Right kidney (tissue), 9 donors: ENCODE results near the gene MMAB.

ENCODE experiments used
- DNase-seq: peaks from one replicate; pipeline ENCODE4 v3.0.0-alpha.2; 2016
- long read RNA-seq, 8 donors: transcript quantifications; one replicate each; lab custom pipeline, GENCODE V29; 2026

The MMAB gene
- long read RNA-seq, donor 1, full-length matches to known transcripts, result 19 of 40 reads
- long read RNA-seq, donor 1, partial matches to known transcripts, result 11 of 40 reads
- long read RNA-seq, donor 1, other reads (novel, unspliced or antisense), result 10 of 40 reads
- long read RNA-seq, donor 2, full-length matches to known transcripts, result 10 of 20 reads
- long read RNA-seq, donor 2, partial matches to known transcripts, result 10 of 20 reads
- long read RNA-seq, donor 2, other reads (novel, unspliced or antisense), result 0 of 20 reads
- long read RNA-seq, donor 3, full-length matches to known transcripts, result 8 of 13 reads
- long read RNA-seq, donor 3, partial matches to known transcripts, result 5 of 13 reads
- long read RNA-seq, donor 3, other reads (novel, unspliced or antisense), result 0 of 13 reads
- long read RNA-seq, donor 4, full-length matches to known transcripts, result 8 of 8 reads
- long read RNA-seq, donor 4, partial matches to known transcripts, result 0 of 8 reads
- long read RNA-seq, donor 4, other reads (novel, unspliced or antisense), result 0 of 8 reads
- long read RNA-seq, donor 5, full-length matches to known transcripts, result 14 of 35 reads
- long read RNA-seq, donor 5, partial matches to known transcripts, result 21 of 35 reads
- long read RNA-seq, donor 5, other reads (novel, unspliced or antisense), result 0 of 35 reads
- long read RNA-seq, donor 6, full-length matches to known transcripts, result 11 of 28 reads
- long read RNA-seq, donor 6, partial matches to known transcripts, result 17 of 28 reads
- long read RNA-seq, donor 6, other reads (novel, unspliced or antisense), result 0 of 28 reads
- long read RNA-seq, donor 7, full-length matches to known transcripts, result 16 of 16 reads
- long read RNA-seq, donor 7, partial matches to known transcripts, result 0 of 16 reads
- long read RNA-seq, donor 7, other reads (novel, unspliced or antisense), result 0 of 16 reads
- long read RNA-seq, donor 8, full-length matches to known transcripts, result 20 of 29 reads
- long read RNA-seq, donor 8, partial matches to known transcripts, result 0 of 29 reads
- long read RNA-seq, donor 8, other reads (novel, unspliced or antisense), result 9 of 29 reads

DNA sequence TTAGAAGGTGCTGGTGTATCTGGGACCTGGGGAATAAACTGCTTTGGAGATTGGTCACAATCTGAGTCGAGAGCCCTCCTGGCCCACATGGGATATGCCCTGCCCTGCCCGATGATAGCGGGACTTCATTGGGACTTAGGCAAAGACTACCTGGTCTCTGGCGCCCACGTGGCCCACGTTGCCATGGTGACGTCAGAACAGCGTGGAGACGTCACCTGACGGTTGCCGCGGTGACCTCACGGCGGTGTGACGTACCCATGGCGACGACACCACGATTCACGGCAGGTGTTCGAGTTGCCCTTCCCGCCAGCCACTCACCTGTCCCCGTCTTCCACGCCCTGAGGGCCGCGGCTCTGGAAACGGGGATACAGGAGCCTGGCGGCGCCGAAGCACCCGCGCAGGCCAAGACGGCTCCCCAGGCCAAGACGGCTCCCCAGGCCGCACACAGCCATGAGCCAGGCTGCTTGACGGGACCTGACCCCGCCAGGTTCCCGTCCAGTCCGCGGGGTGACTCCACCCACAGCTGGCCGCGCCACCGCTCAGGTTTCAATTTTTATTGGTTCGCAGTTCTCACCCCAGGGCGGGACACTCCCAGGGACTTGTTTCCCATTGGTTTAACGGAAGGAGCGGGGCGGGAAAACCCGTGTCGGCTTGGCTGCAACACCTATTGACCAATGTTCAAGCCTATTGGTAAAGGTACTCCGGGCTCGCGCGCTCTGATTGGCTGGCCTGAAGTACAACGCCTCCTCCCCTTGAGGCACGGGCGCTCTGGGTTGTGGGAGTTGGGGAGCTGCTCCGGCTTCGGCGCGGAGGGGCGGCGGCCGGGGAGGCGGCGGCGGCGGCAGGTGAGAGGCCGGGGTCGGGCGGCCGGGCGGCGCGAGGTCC is at the start of gene MMAB, which contains the start of gene MVK:
TSS of gene MMAB (minus strand) at position 476 of the 885 bp plus-strand sequence. CDS start at position 452, 24 bp downstream.
TSS of gene MVK (plus strand) at position 766 of the 885 bp plus-strand sequence. CDS start 1,029 bp downstream, outside the sequence.
- peak; percentile 94 for DNase-seq

DNA sequence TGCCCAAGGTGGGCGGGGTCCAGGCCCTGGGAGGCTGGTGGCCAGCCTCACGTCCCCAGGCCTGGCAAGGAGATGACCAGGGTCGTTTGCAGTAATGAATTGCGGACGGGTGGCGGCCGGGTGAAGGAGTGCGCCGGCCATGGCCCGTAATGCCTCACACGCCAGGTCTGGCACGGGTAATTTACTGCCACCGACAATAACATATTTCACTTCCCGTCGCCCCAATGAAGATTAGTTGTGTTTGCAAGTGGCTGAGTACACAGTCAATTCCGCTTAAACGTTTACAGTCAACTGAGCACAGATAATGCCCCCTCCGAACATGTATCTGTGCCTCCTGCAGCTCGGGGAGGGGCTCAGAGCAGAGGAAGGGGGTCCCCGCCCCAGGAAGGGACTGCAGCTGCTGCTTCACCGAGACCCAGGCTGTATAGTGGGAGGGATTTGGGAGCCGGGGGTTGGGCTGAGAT is 48.6 kb upstream of the MMAB start:
- DNase-seq, result no peak

DNA sequence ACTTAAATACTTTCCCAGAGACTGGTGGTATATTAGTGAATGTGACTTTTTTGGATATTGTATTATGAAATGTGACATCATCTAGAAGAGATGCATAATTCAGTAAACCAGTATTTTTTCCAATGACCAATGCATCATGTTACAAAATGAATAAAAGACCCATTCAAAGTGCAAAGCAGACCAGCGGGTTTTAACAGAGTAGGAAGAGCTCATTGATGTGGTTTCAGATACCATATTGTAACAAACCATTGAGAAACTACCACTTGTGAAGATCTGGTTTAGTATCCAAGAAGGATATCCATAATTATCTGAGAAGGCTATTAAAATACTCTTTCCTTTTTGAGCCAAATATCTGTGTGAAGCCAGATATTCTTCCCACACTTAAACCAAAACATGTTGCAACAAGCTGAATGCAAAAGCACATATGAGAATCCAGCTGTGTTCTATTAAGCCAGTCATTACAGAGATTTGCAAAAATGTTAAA is 47.9 kb upstream of the MMAB start:
- DNase-seq, result no peak

DNA sequence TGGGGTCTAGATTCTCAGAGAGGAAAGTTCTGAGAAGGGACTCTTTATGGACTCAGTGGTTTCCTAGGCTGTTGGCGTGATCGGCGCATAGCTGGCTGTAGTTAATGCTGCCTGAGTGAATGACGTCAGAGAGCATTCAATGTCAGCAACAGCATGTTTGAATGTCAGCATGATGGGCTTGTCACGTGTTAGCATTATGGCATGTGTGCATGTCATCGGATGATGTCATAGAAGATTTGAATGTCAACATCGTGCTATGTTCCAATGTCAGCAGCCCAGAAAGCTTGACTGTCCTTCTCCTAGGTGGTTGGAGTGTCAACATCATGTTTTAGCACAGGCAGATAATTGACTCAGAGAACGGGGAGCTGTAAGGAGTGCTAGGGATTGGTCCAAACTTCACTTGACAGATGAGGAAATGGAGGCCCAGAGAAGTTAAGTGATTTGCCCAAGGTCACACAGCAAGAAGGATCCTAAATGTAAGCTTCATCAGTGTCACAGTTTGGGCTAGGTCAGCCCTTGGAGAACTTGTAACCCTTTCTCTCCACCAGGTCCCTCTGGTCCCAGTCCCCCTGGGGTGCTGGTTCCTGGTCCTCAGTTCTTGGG is 45.8 kb upstream of the MMAB start:
- no peak for DNase-seq

DNA sequence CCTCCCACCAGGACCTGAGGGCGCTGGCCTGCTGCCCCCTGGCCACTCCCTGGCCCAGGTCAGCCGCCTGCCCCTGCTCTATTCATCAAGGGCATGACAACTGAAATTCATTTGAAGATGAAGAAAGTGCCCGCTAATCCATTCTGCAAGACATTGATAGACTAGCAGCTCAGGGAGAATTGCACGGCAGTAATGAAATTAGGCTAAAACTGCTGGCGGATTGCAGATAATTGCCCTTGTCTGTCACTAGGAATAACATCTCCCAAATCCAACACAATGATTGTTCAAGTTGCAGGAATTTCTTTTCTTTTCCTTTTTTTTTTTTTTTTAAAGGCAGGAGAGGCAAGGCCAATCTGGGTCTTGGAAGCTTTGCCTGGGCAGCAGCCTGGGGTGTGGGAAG is 44.8 kb upstream of the MMAB start:
- DNase-seq, result no peak

DNA sequence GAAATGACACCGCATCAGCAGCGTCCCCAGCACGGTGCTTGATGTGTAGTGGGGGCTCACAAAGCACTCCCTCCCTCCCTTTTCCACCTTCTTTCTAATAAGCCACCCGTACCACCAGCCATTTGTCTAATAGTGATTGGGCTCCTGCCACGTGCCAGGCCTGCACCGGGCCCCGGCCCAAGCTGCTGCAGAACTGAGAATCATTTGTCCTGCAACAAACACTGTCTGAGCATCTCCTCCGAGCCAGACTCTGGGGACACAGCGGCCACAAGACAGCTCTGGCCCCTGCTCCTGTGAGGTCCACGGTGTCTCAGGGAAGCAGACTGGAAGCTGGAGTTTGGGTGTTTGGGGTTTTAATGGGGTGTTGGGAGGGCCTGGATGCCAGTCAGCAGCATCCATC is 44.2 kb upstream of the MMAB start:
- no peak for DNase-seq

DNA sequence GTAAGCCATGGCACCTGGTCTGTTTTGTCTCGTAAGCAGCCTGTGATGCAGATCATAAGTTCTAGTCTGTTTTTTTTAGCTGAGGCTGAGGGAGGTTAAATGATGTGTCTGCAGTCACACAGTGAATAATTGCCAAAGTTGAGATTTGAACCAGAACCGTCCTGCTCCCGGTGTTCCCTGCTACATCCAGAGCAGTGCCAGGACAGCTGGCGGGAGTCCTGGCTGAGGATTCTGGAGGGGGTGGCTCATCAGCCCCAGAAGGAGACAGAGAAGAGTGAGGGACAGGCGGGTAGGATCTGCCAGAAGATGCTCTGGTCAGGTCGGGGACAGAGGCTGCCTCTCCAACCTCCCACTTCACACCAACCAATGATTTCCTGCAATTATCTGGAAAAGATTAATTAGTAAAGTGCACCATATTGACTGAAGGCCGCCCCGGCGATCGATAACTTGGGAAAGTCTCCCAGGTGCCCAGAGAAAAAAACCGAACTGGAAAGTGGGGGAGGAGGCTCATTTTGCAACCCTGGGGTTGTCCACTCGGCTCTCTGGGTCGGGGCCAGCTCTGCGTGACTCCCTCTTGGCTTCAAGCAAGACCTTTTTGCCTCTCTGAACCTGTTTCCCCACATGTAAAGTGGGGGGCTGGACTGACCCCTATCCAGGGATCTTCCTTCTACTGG is 42.4 kb upstream of the MMAB start:
- no peak for DNase-seq

DNA sequence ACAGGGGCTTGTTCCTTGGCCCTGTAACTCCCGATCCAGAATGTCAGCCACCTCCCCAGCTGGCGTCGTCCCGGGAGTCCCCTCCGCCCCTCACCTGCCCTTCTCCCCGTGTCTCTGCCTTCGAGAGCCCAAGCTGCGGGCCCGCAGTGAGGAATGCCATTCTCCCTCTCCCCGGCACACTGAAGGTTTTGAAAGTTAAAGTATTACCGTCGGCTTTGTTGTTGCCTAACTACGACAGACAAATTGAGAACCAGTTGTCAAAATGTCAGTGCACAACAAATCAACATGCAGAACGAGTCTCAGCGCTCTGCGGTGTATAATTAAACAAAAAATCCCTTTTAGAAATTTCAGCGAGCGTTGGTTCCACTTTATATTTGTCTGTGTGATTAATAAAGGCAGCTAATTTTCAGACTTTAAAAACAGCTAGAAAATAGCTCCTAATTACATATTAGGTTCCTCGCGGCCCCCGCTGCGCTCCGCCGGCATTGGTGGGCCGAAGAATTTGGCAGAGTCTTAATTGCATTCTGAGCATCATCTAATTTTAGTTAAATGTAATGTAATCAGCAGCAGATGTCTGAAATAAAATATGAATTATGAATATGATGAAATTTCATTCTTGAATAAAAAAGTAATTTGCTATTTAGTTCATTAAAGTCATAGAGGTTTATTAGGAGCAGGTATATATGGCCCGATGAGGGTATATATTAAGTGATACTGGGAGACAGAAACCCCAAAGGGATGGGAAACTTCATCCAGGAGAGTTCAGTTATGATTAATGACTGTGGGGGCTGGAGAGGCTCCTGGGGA is 40.5 kb upstream of the MMAB start:
- DNase-seq, result no peak

DNA sequence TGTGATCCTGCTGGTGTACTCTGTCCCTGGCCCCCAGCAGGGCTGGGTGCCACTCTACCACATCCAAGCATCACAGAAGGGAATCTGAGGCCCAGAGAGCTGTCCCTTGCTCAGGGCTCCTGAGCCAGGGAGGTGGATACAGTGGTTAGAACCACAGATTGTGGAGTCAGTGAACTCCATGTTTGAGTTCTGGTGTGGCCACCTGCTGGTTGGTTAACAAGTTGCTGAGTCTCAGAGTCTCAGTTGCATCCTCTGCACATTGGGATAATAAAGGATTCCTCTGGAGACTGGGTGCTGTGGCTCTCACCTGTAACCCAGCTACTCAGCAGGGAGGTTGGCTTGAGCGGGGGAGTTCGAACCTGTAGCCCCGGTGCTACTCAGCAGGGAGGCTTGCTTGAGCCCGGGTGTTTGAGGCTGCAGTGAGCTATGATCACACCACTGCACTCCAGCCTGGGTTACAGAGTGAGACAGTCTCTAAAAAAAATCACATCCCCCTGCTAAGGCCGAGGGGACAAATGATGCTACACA is 39.7 kb upstream of the MMAB start:
- DNase-seq, result no peak

DNA sequence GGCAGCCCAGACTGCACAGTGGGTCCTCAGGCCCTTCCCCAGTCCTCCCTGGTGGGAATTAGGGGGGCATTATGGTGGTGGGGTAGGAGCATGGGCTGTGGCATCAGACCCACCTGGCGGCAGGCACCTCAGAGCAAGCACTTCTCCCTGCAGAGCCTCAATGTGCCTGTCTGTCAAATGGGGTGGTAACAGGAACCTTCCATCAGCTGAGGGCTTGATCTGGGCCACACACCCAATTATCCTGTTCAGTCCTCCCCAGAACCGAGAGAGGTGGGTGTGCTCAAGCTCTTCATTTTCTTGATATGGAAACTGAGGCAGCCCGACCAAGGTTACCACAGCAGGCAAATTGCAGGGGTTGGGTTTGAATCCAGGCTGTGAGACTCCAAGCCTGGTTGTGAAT is 38.7 kb upstream of the MMAB start:
- DNase-seq, result no peak

DNA sequence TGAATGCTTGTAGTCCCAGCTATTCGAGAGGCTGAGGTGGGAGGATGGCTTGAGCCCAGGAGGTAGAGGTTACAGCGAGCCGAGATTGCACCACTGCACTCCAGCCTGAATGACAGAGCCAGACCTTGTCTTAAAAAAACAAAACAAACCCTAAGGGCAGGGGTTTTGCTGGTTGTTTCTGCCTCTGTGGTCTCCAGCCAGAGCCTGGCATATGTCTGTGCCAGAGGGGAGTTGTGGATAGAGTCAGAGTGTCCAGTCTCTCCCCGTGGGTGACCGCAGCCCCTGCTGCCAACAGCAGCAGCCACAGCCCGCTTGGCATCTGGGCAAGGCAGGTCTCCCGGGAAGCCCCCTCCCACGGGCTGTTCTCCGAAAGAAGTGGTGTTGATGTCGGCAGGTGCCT is 37.9 kb upstream of the MMAB start:
- no peak for DNase-seq

DNA sequence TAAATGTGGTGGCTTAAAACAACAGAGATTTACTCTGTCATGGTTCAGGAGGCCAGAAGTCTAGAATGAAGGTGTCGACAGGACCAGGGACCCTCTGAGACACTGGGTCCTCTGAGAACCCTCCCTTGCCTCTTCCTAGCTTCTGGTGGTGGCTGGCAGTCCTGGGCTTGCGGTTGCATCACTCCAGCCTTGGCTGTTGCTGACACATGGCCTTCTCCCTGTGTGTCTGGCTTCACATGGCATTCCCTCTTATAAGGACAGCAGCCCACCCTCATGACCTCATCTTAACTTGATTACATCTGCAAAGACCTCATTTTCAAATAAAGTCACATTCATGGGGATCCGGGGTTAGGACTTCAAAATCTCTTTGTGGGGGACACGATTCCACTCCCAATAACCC is 37.2 kb upstream of the MMAB start:
- DNase-seq, result no peak

DNA sequence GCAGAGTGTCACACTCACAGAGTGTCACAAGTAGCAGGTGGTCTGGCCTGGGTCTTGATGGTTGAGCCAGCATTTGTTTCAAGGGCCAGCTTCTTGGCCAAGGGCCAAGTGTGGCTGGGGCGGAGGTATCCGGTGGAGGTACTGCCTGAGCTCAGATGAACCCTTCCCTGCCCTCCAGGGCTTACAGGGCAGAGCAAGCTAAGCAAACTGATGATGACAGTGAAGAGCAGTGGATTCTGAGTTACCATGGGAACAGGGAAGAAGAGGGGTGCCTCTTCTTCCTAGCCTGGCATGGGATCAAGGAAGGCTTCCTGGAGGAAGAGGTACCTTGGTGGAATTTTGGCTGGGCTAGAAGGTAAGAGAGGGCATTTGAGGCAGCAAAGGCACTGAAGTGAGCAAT is 36.0 kb upstream of the MMAB start:
- DNase-seq, result no peak

DNA sequence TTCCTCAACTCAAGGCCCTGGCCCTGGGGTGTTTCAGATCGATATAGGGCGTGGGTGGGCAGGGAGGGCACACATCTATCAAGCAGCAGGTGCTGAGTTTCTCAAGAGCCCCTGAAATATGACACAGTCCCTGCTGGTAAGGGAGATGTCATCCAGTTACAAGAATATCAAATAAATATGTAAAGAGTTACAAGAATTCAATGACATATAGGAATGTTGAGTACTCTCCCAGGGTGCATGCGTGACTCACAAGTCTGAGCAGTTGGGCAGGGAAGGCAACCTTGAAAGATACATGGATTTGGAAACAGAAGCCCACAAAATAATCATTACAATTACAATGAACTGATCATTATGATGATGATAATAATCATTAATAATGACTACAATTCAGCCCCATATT is 35.5 kb upstream of the MMAB start:
- no peak for DNase-seq

DNA sequence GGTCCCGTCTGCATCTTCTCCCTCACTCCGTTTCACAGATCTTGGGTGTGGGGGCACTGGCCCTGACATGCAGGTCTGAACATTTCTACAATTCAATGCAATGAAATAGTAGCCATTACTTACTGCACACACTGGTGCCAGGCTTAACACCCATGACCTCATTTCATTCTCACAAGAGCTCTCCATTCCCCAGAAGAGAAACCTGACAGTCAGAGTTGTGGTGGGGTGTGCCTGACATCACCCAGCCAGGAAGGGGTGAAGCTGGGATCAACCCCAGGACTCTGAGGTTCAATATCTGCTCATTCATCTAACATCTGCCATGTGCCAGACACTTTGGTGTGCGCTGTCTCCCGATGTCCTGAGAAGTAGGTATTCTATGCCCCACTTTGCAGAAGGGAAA is 35.0 kb upstream of the MMAB start:
- no peak for DNase-seq

DNA sequence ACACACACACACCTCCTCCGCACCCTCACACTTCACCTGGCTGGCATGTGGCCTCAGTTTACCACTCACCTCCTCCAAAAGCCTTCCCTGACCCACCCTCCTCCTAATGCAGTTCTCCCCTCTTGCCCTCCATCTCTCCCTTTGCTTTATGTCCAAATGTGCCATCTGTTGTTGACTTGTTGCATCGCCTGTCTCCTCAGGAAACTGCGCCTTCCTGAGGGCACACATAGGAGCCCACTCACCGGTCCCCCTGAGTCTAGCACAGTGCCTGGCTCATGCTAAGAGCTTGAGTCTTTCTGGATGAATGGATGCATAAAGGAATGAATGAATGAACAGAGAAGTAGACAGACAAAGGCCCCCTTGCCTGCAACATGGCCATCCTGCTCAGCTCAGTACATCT is 34.3 kb upstream of the MMAB start:
- DNase-seq, result no peak

DNA sequence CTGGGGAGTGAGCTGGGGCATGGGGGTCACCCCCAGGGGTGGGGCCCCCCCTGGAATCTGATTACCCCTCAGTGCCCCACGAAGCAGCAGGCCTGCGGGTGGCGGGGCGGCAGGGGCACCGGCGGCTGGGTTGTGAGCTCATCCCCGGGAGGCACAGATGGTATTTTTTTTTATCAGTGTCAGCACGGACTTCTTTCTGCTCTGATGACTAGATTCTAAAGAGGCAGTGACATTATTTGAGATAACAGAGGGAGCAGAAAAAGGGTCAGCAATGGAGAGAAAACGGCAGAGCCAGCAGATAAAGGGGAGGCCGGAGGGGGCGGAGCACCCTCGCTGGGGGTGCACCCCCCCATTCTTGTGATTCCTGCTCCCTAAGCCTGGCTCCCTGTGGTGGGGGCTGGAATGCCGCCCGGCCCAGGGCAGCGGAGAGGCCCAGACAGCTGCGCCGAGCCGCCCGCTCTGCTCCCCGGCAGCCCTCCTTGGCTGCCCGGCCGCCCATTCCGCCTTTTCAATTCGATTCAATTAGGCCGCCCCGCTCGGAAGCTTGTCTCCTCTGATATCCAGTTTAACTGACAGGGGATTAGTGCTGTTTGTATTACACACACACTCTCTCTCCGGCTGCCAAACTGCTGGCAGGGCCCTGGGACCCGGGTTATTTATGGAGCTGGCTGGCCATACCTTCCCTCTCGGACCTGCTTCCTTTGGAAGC is 33.2 kb upstream of the MMAB start:
- peak; percentile 49 for DNase-seq

DNA sequence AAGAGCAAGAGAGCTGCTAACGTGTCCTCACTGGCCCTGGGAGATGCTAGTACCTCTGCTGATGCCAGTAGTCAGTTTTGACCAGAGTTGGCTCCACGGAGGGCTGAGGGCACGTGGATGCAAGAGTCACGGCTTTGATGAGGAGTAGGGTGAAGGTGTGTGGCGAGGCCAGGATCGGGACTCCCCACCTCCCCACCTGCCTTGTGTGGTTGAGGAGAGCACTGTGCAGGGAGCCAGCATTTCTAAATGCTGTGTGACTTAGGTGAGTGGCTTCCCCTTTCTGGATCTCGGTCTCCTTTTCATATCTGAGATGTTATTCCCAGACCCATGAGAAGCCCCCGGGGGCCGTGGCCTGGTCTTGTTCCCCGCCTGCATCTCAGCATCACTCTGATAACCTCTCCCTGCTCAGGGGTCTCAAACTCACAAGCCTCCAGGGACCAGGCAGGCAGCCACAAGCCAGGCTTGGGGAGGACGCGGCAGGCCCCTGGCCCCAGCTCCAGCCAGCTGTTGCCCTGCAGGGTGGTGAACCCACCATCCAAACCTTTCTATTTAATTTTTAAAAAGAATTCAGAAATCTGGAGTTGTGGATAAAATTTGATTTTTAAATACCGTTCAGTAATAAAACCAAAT is 32.4 kb upstream of the MMAB start:
- DNase-seq, result no peak
